SW480 (cell line): Measurements from ENCODE around the gene FCHO1.
A peak's percentile ranks its signal among the peaks of the same experiment; 100 is the strongest.

ENCODE experiments used
- DNase-seq: peaks from one replicate; pipeline ENCODE4 v3.0.0-alpha.2; 2016; ENCODE audit warnings: low spot score

The FCHO1 gene, protein sequence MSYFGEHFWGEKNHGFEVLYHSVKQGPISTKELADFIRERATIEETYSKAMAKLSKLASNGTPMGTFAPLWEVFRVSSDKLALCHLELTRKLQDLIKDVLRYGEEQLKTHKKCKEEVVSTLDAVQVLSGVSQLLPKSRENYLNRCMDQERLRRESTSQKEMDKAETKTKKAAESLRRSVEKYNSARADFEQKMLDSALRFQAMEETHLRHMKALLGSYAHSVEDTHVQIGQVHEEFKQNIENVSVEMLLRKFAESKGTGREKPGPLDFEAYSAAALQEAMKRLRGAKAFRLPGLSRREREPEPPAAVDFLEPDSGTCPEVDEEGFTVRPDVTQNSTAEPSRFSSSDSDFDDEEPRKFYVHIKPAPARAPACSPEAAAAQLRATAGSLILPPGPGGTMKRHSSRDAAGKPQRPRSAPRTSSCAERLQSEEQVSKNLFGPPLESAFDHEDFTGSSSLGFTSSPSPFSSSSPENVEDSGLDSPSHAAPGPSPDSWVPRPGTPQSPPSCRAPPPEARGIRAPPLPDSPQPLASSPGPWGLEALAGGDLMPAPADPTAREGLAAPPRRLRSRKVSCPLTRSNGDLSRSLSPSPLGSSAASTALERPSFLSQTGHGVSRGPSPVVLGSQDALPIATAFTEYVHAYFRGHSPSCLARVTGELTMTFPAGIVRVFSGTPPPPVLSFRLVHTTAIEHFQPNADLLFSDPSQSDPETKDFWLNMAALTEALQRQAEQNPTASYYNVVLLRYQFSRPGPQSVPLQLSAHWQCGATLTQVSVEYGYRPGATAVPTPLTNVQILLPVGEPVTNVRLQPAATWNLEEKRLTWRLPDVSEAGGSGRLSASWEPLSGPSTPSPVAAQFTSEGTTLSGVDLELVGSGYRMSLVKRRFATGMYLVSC

DNA sequence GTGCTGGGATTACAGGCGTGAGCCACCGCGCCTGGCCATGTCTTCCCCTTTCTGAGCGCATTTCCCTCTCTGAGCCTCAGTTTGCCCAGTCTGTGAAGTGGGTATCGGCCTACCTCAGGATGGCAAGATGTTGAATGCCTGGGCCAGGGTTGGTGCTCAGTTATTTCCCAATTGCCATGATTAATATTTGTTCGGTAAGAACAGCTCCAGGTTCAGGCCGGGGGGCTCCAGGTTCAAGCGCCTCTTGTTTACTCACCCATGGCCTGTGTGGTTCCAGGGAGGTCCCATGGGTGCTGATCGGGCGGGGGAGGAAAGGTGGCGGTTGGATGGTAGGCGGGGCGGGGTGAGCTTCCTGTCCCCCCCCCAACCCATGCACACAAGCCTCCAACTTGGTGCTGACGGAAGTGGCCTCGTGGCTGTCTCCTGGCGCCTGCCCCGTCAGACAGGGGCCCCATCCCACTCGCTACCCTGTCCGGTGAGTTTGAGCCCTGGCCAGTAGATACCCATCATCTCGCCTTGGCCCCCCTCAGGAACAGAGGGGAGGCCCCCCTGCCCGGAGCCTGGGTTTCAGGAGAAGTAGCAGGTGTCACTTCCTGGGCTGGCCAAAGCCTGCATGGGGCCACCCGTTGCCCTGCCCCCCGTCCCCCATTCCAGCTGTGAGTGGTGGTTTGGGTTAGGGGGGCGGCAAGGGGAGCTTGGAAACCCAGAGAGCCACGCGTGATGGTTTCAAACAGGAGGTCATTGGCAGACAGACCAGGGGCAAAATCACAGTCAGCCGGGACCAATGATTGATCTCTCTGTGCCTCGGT, at the start of gene FCHO1:
Gene FCHO1, plus strand, starts transcription at position 375 of the 809 bp plus-strand sequence. CDS start 3,688 bp downstream, outside the sequence.
- no peak for DNase-seq

DNA sequence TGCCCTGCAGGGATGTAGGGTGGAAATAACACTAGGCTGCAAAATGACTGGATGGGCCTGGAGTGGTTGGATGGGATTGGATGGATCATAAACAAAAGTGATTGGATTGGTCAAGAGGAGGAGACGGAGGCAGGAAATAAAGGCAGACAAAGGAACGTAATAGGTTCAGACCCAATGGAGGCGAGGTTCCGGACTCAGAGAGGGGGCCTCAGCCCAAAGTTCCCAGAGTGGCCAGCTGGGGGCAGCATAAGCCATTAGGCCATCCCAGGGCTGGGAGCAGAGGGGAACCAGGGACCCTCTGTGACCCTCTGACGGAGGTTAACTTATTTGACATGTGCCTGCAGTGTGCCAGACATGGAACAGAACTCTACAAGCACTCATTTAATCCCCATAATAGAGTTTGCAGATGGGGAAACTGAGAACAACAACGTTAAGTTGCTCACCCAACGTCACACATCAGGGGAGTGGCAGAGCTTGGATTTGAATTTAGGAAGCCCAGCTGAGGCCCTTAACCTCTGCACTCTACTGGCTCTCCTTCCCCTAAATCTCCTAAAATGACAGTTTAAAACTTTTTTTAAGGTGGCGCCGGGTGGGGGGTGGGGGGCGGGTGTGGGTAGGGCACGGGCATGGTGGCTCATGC, 47.3 kb upstream of the FCHO1 start:
- no peak for DNase-seq

DNA sequence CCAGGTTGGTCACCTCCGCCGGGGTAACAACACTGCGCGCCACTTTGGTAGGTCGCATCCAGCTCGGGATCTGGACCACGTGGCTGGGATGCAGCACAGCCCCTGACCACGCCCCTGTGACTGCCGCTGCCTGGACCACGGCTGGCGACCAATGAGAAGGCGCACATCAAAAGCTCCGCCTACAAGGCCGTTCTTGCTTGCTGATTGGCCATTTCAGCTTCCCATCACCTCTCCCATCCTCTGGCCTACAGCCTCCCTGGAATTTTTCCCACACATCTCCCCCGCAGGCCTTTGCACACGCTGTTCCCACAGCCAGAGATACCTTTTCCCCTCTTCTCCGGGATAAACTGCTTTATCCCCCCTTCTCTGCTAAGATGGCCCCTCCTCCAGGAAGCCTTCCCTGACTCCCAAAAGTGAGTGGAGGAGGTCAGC, 44.5 kb upstream of the FCHO1 start:
- DNase-seq = peak; percentile 50

DNA sequence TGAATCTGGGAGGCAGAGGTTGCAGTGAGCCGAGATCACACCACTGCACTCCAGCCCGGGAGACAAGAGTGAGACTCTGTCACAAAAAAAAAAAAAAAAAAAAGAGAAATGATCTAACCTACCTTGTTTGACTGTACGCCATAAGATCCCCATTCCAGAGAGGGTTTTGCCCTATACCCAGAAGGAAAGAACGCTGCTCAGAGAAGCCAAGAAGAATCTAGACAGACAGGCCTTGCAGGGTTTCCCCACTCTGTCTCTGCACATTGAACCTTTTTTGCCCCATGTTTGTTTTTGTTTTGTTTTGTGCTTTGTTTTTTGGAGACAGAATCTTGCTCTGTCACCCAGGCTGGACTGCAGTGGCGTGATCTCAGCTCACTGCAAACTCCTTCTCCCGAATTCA, 39.4 kb upstream of the FCHO1 start:
- no peak for DNase-seq

DNA sequence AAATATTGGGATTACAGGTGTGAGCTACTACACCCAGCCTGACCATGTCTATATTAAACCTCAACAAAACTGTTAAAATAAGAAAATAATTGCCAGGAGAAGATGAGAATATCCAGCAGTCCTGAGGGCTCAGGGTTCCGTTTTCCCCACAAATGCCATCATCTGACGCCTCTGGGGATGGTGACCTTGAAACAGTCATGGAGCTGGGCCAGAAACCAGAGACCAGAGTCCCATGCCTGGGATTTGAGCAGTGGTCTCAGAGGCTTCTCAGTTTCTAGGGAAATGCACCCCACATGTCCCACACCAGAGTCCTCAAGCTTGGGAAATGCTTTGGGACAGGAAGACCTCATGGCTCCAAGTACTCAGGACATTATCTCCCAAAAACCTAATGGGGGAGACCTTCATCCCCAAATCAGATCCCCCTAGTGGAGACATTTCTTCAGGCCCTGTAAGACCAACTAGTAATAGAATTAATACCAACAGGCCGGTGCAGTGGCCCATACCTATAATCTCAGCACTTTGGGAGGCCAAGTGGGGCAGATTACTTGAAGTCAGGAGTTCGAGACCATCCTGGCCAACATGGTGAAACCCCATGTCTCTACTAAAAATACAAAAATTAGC, 34.9 kb upstream of the FCHO1 start:
- DNase-seq = no peak

DNA sequence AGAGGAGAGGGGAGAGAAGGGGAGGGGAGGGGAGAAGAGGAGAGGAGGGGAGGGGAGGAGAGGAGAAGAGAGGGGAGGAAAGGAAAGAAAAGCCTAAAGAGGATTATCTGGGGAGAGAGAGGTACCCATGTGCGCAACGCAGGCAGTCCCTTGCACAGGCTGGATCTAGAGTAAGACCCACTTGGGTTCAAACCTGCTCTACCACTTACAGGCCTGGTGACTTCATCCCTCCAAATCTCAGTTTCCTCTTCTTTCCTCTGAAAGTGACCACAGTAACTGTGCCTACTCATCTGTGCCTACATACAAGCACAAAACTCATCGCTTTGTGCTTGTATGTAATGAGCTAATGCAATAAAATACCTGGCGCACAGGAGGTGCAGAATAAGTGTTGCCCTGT, 32.7 kb upstream of the FCHO1 start:
- DNase-seq = no peak

DNA sequence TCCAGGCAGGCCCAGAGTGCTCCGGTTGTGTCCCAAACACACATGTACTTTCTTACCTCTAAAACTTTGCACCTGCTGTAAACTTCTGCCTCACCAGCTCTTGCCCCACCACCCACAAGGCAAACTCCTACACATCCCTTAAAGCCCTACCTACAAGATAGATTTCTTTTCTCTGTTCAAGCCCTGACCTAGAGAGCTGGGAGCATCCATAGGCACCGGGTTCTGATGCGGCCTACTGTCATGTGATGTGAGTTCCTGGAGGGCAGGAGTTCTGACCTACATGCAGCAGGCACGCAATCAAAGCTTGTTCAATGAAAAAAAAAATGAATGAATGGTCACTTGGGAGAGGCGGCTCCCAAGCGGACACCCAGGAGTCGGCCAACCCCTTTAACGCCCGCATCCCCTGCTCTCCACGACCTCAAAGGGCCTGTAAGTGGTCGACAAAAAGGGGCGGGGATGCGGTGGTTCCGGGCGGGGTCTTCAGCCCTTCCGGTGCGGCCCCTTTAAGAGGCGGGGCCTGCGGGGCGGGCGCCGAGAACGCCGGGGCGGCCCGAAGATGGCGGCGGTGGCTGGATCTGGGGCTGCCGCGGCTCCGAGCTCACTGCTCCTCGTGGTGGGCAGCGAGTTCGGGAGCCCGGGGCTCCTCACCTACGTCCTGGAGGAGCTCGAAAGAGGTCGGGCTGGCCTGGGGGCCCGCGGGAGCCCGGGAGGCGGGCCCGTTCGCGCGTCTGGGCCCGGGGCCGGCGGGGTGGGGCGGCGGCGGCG, 32.1 kb upstream of the FCHO1 start, which contains the start of gene MAP1S:
Gene MAP1S, plus strand, starts transcription at position 534 of the 765 bp plus-strand sequence. Its CDS starts 23 bp downstream, at position 557.
- peak; percentile 56 for DNase-seq

DNA sequence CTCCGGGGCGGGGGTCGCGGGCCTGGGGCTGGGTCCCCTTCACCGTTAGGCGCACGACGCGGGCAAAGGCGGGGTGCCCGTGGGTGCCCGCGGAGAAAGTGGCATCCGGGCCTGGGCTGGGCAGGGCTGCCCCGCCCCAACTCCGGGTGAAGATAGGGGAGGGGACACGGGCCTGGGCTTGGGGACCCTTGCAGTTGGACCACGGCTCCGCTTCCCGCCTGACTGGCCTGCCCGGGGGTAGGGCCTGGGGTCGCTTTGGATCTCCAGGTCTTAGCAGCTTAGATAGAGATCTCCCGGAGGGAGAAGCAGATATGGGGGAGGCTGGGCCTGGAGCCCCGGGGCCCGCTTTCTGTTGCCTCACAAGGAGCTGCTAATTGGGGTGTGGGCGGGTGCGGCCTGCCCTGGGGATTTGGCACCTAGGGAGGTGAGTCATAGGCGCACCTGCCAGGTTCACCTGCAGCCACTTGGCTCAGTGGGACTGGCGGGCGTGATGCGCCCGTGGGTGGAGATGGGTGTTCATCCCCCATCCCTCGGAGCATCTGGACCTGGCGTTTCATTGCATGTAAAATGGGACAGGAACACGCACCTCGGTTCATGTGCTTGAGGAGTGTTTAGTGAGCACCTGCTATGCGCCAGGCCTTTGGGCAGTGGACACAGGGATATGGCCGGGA, 31.4 kb upstream of the FCHO1 start:
- peak; percentile 74 for DNase-seq

DNA sequence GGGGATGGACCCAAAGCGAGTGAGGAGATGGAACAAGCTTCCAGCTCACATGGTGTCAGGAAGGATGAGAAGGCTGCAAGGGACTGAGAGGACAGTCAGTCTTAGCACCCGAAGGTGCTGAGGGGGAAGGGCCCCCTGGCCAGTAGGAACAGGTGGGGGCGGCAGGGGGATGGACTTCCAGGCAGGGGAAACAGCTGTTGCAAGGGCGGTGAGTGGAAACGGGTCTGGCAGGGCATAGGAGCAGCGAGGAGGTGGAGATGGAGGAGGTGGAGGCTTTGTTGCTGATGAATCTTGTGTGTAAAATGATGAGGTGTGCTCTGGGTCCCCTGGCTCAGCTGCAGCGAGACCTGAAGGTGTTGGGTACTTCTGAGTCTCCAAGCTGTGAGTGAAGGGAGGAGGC, 30.8 kb upstream of the FCHO1 start:
- no peak for DNase-seq

DNA sequence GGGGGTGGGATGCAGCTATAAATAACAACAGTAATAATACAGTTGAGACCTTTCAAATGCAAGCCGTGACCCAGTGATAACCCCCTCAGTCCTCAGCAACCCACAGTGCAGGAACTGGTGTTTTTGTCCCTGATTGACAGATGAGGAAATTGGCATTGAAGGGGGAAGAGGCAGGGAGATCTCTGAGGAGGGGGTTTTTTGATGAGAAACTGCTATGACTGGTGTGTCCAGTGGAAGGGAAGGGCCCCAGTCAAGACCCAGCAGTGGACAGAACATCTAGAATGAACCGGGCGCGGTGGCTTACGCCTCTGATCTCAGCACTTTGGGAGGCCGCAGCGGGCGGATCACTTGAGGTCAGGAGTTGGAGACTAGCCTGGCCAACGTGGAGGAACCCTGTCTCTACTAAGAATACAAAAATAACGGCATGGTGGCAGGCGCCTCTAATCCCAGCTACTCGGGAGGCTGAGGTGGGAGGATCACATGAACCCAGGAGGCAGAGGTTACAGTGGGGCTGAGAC, 30.1 kb upstream of the FCHO1 start:
- no peak for DNase-seq

DNA sequence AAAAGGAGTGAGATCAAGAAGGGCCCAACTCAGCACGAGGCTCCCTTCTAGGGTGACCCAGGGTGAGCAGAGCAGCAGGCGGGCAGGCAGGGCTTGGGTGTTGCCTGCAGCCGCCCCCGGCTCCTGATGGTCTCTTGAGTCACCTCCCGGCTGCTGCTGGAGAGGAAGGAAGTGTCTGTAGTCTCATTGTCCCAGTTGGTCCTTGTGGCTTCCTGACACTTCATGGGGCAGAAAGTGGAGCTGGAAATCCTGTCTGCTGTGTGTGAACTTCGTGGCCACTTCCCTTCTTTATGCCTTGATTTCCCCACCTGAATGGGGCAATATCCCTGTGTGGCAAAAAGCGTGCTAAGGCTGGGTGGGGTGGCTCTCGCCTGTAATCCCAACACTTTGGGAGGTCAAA, 29.5 kb upstream of the FCHO1 start:
- no peak for DNase-seq

DNA sequence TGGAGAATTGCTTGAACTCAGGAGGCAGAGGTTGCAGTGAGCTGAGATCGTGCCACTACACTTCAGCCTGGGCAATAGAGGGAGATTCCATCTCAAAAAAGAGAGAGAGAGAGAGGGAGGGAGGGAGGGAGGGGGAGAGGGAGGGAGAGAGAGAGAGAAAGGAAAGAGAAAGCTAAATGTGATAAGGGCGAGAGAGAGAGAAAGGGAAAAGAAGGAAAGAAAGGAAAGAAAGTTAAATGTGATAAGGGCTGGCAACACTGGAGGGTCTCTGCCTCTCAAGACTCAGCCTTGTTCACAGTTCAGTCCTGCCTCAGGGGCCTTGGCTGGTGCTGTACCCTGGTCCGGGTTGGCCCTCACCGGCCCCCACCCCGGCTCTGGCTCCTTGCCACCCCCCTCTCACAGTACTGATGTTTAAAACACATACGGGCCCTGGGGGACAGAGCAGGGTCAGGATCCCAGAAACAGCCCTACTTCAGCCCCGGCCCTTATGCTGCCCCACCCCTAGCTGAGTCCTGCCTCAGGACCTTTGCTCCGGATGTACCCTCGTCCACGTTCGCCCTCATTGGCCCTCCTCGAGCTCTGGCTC, 28.5 kb upstream of the FCHO1 start:
- no peak for DNase-seq

DNA sequence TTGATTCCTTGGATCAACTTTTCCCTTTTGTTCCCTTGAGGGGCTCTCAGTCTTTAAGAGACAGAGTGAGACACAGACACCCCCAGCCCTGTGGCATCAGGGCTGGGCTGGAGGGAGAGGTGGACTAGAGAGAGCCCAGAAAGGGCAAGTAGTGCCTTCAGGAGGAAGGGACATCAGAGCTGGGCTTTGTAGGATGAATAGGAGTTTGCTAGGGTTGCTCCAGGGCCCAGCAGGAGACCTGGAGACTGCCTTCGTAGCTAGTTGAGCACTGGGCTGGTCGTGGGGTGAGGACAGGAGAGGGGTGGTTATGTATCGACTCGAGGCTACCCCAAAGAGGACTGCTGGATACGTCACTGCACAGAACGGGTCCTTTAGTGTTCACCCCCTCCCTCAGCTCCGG, 26.6 kb upstream of the FCHO1 start:
- no peak for DNase-seq

DNA sequence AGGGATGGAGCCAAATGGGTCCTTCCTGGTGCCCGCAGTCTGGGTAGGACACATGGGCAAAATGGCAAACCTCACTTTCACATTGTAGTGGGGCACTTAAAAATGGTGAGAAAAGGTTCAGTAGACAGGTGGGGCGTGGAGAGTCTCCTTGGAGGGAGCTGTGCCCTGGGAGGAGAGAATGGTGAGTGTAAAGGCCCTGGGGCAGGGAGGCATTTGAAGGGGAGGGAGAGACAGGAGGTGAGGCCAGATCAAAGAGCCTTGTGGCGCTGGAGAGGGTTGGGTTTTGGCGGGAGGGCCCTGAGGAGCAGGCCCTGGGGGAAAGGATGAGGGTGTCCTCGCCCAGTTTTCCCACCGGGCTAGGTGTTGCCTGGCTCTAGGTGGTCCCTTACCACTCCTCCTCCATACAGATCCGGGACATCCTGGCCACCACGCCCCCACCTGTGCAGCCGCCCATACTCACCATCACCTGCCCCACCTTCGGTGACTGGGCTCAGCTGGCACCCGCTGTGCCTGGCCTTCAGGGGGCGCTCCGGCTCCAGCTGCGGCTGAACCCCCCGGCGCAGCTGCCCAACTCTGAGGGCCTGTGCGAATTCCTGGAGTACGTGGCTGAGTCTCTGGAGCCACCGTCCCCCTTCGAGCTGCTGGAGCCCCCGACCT, 25.7 kb upstream of the FCHO1 start:
- DNase-seq = no peak

DNA sequence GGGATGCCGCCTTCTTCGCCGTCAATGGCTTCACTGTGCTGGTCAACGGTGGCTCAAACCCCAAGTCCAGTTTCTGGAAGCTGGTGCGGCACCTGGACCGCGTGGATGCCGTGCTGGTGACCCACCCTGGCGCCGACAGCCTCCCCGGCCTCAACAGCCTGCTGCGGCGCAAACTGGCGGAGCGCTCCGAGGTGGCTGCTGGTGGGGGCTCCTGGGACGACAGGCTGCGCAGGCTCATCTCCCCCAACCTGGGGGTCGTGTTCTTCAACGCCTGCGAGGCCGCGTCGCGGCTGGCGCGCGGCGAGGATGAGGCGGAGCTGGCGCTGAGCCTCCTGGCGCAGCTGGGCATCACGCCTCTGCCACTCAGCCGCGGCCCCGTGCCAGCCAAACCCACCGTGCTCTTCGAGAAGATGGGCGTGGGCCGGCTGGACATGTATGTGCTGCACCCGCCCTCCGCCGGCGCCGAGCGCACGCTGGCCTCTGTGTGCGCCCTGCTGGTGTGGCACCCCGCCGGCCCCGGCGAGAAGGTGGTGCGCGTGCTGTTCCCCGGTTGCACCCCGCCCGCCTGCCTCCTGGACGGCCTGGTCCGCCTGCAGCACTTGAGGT, 25.0 kb upstream of the FCHO1 start:
- no peak for DNase-seq

DNA sequence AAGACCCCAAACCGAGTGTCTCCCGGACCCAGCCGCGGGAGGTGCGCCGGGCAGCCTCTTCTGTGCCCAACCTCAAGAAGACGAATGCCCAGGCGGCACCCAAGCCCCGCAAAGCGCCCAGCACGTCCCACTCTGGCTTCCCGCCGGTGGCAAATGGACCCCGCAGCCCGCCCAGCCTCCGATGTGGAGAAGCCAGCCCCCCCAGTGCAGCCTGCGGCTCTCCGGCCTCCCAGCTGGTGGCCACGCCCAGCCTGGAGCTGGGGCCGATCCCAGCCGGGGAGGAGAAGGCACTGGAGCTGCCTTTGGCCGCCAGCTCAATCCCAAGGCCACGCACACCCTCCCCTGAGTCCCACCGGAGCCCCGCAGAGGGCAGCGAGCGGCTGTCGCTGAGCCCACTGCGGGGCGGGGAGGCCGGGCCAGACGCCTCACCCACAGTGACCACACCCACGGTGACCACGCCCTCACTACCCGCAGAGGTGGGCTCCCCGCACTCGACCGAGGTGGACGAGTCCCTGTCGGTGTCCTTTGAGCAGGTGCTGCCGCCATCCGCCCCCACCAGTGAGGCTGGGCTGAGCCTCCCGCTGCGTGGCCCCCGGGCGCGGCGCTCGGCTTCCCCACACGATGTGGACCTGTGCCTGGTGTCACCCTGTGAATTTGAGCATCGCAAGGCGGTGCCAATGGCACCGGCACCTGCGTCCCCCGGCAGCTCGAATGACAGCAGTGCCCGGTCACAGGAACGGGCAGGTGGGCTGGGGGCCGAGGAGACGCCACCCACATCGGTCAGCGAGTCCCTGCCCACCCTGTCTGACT, 24.1 kb upstream of the FCHO1 start:
- no peak for DNase-seq

DNA sequence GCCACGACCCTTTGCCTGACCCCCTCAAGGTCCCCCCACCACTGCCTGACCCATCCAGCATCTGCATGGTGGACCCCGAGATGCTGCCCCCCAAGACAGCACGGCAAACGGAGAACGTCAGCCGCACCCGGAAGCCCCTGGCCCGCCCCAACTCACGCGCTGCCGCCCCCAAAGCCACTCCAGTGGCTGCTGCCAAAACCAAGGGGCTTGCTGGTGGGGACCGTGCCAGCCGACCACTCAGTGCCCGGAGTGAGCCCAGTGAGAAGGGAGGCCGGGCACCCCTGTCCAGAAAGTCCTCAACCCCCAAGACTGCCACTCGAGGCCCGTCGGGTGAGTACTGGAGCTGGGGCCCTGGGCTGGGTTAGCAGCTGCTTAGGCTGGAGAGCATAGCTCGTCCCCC, 23.4 kb upstream of the FCHO1 start:
- no peak for DNase-seq
